ENCODE data around the gene AMY1C. TPM values are rescaled to one million over a fixed set of nuclear protein-coding genes. Genes with fewer than 3 reads are reported as not detected.

AMY1C gene
- total and polyA plus RNA-seq, 2 donors (not counting 3 experiments of a cell fraction or from before 2014, with no cell fraction given), result not detected

DNA sequence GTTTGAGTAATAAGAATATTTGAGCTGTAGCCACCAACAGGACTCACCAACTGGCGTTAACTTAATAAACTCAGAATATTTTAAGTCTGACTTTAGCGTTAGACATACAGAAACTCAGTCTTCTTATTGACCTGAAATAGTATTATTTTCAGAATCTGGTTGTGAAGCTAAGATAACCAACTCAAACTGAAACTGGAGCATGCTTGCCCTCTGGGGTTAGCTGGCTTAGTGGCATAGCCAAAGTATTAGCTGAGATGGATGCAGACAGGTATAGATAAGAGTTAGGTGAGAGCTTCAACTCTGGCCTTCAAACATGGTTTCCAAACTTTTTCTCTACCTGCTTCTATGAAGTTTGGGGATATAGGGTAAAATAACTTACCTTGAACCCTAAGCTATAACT is 40.5 kb downstream of the AMY1C start:
- Histone ChIP-seq H3K4me3 (replicated peaks in 1 of 3; ENCODE audit: insufficient read depth in 1 of 3, low read depth in 1 of 3, low read length in 3 of 3) (no peak overlapping the region), H3K36me3 (ENCODE audit: control insufficient read depth in 2 of 2, extremely low read depth in 1 of 2, insufficient read depth in 2 of 2, low read length in 2 of 2) (no peaks in the 10 kb centered on the region), H3K79me2 (ENCODE audit: control insufficient read depth, insufficient read depth, low read length) (no peaks in the 10 kb centered on the region), H4K20me1 (replicated peaks; ENCODE audit: control insufficient read depth, extremely low read depth, insufficient read depth, low read length) (no peaks in the 10 kb centered on the region), H3K27me3 (ENCODE audit: control insufficient read depth in 2 of 2, insufficient read depth in 2 of 2, low read length in 2 of 2) (no peaks in the 10 kb centered on the region), H3K9ac (replicated peaks; ENCODE audit: extremely low read depth, insufficient read depth, low read length) (no peak overlapping the region), H2AFZ (ENCODE audit: low read depth, low read length) (no peak overlapping the region), H3K27ac (ENCODE audit: insufficient read depth, low read depth, low read length) (no peak overlapping the region), H3K4me2 (ENCODE audit: insufficient read depth, low read length) (no peak overlapping the region), H3K4me1 (ENCODE audit: control insufficient read depth, extremely low read depth, insufficient read depth, low read length) (no peaks in the 10 kb centered on the region), H3K9me1 (replicated peaks; ENCODE audit: control insufficient read depth, extremely low read depth, insufficient read depth, low read length) (no peaks in the 10 kb centered on the region), H3K9me3 (replicated peaks; ENCODE audit: control insufficient read depth, insufficient read depth, low read length) (no peaks in the 10 kb centered on the region)
- DNase-seq (ENCODE audit: low read depth, low spot score) (no peak), FAIRE-seq (no peak)
- no TSS peak for BruUV-seq (replicated peaks)
- ChIA-PET POLR2A (no interaction called here), CTCF (interaction anchor here (1.7 kb wide), 1 partner anchor 16 kb away, joined by 3 read pairs; no protein-coding TSS in a partner anchor)
- dilution Hi-C loops (cut with MboI; ENCODE audit: extremely low pct_ligation_motif_present, low sequenced_read_pairs), result no loop called here
- TF ChIP-seq GATA2 (IDR thresholded peaks at IDR 0.05; ENCODE audit: insufficient read depth, insufficient read length, low read depth, low read length) (no peak), JUN (IDR thresholded peaks at IDR 0.05; ENCODE audit: borderline replicate concordance, insufficient read depth, insufficient read length, low read depth) (no peak), EZH2 (IDR thresholded peaks at IDR 0.05; ENCODE audit: borderline replicate concordance, low read depth, low read length, severe bottlenecking) (no peak), FOS (IDR thresholded peaks at IDR 0.05; ENCODE audit: borderline replicate concordance, insufficient read depth, low read length) (no peak), MYC (IDR thresholded peaks at IDR 0.05; ENCODE audit: low read depth, low read length) (no peak), POLR2A (IDR thresholded peaks at IDR 0.05; ENCODE audit: low read depth, low read length) (no peak), POLR2AphosphoS5 (IDR thresholded peaks at IDR 0.05; ENCODE audit: insufficient read depth, low read depth, low read length) (no peak)
- TF ChIP-seq, protein P1, sequence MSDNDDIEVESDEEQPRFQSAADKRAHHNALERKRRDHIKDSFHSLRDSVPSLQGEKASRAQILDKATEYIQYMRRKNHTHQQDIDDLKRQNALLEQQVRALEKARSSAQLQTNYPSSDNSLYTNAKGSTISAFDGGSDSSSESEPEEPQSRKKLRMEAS (IDR thresholded peaks at IDR 0.05; ENCODE audit: insufficient read depth, insufficient read length), result no peak
- TF ChIP-seq, protein P2, sequence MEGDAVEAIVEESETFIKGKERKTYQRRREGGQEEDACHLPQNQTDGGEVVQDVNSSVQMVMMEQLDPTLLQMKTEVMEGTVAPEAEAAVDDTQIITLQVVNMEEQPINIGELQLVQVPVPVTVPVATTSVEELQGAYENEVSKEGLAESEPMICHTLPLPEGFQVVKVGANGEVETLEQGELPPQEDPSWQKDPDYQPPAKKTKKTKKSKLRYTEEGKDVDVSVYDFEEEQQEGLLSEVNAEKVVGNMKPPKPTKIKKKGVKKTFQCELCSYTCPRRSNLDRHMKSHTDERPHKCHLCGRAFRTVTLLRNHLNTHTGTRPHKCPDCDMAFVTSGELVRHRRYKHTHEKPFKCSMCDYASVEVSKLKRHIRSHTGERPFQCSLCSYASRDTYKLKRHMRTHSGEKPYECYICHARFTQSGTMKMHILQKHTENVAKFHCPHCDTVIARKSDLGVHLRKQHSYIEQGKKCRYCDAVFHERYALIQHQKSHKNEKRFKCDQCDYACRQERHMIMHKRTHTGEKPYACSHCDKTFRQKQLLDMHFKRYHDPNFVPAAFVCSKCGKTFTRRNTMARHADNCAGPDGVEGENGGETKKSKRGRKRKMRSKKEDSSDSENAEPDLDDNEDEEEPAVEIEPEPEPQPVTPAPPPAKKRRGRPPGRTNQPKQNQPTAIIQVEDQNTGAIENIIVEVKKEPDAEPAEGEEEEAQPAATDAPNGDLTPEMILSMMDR (IDR thresholded peaks at IDR 0.05; ENCODE audit: extremely low read depth in 1 of 2, insufficient read depth in 1 of 2, low read depth in 1 of 2, low read length in 2 of 2), result no peak
- intact Hi-C loops (cut with micrococcal nuclease), result no loop called here

Other genes starting within 250 kb of the AMY1C start
- 12.2 and 16.7 TPM in 2 replicates for gene RNPC3, start 224.2 kb upstream of the AMY1C start, total RNA-seq
- gene RNPC3, start 224.2 kb upstream of the AMY1C start, polyA plus RNA-seq, result 9.2 and 11.5 TPM in 2 replicates
- 1.2 and 1.8 TPM in 2 replicates for gene AMY2B, start 178.3 kb upstream of the AMY1C start, total RNA-seq
- 0.53 and 1.0 TPM in 2 replicates for gene AMY2B, start 178.3 kb upstream of the AMY1C start, polyA plus RNA-seq
- gene AMY2A, start 132.5 kb upstream of the AMY1C start, total RNA-seq, result not detected in 2 replicates
- not detected in 2 replicates for gene AMY2A, start 132.5 kb upstream of the AMY1C start, polyA plus RNA-seq
- not detected in 2 replicates for gene AMY1A, start 94.1 kb upstream of the AMY1C start, total RNA-seq
- gene AMY1A, start 94.1 kb upstream of the AMY1C start, polyA plus RNA-seq, result not detected in 2 replicates
- gene AMY1B, start 53.7 kb upstream of the AMY1C start, total RNA-seq, result not detected in 2 replicates
- not detected in 2 replicates for gene AMY1B, start 53.7 kb upstream of the AMY1C start, polyA plus RNA-seq